Testis (tissue), 2 donors: ENCODE data around the gene CMTM8.

Experiments
- CTCF ChIP-seq, 3 experiments: fragments of 450-650 bp in 2 of 3; fragments of 200-600 bp in 1 of 3; sonication (generic) in 1 of 3; IDR thresholded peaks; one replicate each; pipeline ENCODE4 v1.5.1; 2016 to 2019; ENCODE audit warnings: antibody characterized with exemption in 3 of 3, mild to moderate bottlenecking in 2 of 3, moderate library complexity in 1 of 3
- POLR2A ChIP-seq: fragments of 450-650 bp; IDR thresholded peaks from one replicate; pipeline ENCODE4 v1.6.1; 2017; ENCODE audit warnings: antibody characterized with exemption, mild to moderate bottlenecking, moderate library complexity

- TF ChIP-seq CTCF (IDR thresholded peaks at IDR 0.05), result no peak
- no peak for TF ChIP-seq POLR2A
These were observed 40.5 kb upstream of the CMTM8 start for GRCh38 chr3:32197991-32198390.
